HG03575 (cell line): ENCODE measurements around the gene GSPT1.

Experiments
- ATAC-seq: cut with Tn5 transposase; IDR thresholded peaks from one replicate; pipeline ENCODE4 v1.9.1; 2021; ENCODE audit not compliant: unreplicated experiment, insufficient number of reproducible peaks, low FRiP score; ENCODE audit errors: extremely low read depth

GSPT1 gene

DNA sequence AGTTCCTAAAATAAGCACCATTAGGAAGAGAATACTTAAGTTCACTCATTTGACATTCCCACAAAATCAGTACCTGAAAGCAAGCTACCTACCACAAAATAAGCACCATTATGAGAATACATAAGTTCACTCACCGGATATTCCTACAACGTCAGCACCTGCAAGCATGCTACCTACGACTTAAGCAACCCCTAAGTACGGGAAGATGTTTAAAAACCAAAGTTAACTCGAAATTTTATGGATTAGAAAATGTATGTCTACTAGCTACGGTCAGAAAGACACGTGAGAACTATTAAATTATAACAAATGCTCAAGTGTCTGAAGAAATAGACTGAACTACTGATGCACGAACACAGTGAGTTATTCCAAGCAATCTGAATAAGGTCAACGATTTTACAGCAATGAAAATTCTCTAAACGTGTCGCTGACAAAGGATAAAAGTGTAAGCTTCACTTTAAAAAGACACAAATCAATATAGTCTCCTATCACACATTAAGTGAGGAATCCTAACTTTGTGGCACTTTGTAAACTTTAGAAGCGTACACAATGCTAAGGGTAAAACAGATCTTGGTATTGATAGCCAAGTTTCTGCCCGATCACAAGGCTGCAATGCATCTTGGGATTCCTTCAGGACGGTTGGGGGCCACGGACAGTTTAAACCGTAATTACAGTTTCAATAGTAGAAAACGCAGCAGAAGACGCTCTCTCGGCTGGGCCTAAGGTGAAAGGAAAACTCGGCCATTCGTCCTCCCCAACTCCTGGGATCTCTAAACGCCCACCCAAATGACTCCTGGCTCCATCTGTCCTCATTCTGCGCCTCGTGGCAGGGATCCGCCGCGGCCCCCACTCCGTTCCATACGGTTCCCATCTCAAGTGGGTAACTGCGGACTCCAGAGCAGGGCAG is 1.3 kb downstream of the GSPT1 start:
- ATAC-seq: no peak

DNA sequence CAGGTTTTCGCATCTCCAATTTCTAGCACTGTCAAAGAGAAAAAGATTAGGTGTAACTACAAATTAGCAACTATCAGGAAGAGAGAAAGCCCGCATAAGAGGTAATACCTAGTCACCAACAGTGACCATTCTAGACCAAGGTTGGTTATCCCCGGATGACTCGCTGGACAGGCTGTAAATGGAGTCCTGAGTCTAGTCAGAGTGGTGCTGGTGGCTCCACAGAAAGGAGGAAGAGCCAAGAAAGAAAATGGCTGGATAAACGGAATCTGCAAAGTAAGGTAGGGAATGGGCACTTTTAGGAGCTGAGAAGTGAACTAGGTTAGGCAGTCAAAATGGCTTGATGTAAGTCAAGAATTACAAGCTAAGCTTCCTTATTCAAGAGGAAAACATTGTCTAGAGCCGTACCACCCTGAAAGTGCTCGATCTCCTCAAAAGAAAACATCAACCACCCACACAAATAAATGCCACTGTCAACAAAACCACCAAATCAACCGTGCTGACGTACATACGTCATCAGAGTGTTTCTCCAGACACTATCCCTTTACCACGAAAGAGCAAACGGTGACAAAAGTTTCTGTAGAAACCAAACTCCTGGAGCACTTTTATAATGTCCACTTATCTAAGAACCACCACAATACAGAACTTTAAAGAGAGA is 2.2 kb downstream of the GSPT1 start:
- ATAC-seq: no peak

- ATAC-seq: no peak
Measured at GRCh38 chr16:11909653-11910545, 5.9 kb downstream of the GSPT1 start.

- ATAC-seq: no peak
Measured at GRCh38 chr16:11907160-11907970, 8.4 kb downstream of the GSPT1 start.

DNA sequence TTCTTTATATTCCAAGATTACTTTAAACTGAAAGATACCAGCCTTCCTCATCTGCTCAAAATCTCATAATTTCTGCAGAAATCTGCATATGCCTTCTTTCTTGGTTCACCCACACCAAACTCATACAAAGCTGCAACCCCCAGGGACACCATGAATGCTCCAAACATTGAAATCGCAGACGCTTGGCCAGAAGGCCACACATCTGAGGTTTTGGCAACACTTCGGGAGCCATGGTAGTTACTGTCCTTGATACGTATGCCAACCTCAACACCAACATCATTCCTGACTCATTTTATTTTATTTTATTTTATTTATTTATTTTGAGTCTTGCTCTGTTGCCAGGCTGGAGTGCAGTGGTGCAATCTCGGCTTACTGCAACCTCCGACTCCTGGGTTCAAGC is 11.8 kb downstream of the GSPT1 start:
- no peak for ATAC-seq

DNA sequence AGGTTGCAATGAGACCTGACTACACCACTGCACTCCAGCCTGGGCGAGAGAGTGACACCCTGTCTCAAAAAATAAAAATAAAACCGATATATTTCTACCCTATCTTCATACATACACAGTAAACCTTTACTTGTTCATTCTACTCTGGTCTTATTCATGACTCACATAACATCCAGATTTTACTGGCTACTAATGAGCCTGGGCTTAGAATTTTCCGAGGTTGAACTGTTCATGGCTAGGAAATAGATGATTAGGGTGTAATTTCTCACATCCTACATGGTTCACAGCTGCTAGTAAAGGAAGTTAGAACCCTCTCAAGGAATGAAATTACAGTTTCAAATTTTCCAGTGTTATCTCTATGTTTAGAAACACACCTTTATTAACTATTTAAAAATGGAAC is 14.7 kb downstream of the GSPT1 start:
- no peak for ATAC-seq

GRCh38 chr16:11896486-11897176 is 19.1 kb downstream of the GSPT1 start:
- no peak for ATAC-seq

- no peak for ATAC-seq
Measured at GRCh38 chr16:11893571-11893970, 22.2 kb downstream of the GSPT1 start.

DNA sequence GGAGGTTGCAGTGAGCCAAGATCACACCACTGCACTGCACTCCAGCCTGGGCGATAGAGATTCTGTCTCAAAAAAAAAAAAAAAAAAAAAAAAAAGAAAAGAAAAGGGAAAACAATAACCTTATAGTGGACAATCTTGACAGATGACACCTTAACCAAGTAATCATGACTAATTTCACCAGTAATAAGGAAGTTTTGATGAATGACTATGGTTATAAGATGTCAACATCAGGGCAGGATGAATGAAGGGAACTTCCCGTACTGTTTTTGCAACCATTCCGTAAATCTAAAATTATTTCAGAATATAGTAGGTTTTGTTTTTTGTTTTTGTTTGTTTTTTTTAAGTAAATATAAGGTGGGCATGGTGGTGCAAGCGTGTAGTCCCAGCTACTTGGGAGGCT is 23.0 kb downstream of the GSPT1 start:
- no peak for ATAC-seq

GRCh38 chr16:11890231-11890965 is 25.4 kb downstream of the GSPT1 start:
- ATAC-seq: no peak

DNA sequence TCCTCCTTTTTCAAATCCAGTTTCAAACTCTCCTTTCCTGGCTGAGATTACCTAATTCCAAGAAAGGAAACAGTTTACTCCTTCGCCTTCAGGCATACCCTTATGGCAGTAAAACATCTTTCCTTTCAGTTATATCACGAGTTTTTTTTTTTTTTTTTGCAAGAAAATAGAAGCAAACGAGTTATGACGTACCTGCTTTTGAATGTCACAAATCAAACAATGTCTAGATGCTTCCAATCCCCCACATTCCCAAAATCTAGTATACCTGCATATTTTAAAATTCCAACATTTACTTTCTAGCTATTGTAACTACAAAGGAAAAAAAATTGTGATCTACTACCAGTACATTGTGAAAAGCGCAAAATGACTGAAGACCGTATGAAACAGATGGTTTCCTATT is 28.9 kb downstream of the GSPT1 start:
- no peak for ATAC-seq

- ATAC-seq: no peak
Measured at GRCh38 chr16:11884035-11884434, 31.7 kb downstream of the GSPT1 start.

GRCh38 chr16:11880007-11880406 is 35.7 kb downstream of the GSPT1 start:
- no peak for ATAC-seq

GRCh38 chr16:11877374-11877773 is 38.4 kb downstream of the GSPT1 start:
- ATAC-seq: no peak

DNA sequence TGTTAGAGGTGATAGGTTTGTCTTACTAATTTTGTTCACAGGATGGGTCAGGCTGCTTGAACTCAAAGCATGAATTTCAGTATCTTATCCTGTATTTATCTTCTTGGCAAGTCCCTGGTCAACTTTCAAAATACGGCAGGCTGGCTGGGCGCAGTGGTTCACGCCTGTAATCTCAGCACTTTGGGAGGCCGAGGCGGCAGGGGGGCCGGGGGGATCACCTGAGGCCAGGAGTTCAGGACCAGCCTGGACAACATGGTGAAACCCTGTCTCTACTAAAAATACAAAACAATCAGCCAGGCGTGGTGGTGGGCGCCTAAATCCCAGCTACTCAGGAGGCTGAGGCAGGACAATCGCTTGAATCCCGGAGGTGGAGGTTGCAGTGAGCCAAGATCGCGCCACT is 39.5 kb downstream of the GSPT1 start:
- ATAC-seq: no peak

DNA sequence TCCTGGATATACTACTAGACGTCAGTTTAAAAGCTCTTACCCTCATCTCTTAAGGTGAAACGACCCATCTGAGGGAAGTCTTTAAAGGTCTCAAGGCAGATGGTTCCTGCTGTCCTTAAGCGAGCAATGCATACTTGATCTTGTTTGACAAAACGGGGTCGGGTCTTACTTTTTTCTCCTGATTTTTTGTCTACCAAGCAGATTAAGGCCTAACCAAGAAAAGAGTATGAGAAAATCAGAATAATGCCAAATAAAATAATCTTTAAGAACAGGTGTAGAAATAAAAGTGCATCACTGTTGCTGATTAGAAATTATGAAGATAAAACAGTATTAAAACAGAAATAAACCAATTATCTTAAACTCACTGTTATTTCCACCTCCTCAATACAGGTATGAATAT is 40.0 kb downstream of the GSPT1 start:
- no peak for ATAC-seq

GRCh38 chr16:11871193-11871592 is 44.6 kb downstream of the GSPT1 start:
- ATAC-seq: no peak

DNA sequence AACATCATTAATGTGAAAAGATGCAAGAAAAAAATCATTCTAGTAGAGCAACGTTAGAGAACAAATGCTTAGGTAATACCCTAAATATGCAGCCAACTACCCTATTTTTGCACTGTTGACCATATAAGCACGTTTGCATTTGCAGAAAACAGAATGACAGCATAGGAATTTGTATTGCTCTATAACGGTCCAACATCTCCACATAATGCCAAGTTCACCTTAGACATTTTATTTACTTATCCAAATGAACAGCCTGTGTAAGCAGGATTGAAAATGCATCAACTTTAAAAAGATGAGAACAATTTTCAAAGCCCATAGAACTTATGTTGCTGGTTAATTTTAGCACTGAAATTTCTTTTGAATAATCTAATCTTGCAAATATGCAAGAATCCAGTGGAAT is 45.4 kb downstream of the GSPT1 start:
- no peak for ATAC-seq
